HG03575 (cell line): ENCODE results near the gene PSMA3.
"Not testable (repeated sequence)": the region's sequence is repeated elsewhere in the genome, so short reads cannot be mapped to it uniquely, and the experiment has no call there.

ENCODE experiments used
- ATAC-seq: cut with Tn5 transposase; IDR thresholded peaks from one replicate; pipeline ENCODE4 v1.9.1; 2021; ENCODE audit not compliant: unreplicated experiment, insufficient number of reproducible peaks, low FRiP score; ENCODE audit errors: extremely low read depth

PSMA3 gene

GRCh38 chr14:58262005-58262404 is 17.4 kb downstream of the PSMA3 start:
- ATAC-seq: not testable (repeated sequence)

DNA sequence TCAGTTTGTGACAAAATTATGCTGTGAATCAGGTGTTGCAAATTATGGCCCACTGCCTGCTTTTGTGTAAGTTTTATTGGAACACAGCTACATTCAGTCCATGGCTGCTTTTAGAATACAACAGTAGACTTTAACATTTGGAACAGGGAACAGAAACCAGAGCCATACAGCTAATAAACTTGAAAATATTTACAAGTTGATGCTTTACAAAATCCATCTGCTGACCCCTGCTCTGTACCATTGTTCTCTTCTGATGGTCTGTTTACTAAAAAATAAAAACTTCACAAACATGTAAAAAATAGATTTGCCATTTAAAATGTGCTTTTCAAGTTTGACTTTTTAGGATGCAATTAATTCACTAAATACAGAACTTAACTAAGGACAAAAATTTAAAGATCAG is 20.8 kb downstream of the PSMA3 start:
- no peak for ATAC-seq

- ATAC-seq: no peak
Measured at GRCh38 chr14:58270628-58271027, 26.0 kb downstream of the PSMA3 start.

DNA sequence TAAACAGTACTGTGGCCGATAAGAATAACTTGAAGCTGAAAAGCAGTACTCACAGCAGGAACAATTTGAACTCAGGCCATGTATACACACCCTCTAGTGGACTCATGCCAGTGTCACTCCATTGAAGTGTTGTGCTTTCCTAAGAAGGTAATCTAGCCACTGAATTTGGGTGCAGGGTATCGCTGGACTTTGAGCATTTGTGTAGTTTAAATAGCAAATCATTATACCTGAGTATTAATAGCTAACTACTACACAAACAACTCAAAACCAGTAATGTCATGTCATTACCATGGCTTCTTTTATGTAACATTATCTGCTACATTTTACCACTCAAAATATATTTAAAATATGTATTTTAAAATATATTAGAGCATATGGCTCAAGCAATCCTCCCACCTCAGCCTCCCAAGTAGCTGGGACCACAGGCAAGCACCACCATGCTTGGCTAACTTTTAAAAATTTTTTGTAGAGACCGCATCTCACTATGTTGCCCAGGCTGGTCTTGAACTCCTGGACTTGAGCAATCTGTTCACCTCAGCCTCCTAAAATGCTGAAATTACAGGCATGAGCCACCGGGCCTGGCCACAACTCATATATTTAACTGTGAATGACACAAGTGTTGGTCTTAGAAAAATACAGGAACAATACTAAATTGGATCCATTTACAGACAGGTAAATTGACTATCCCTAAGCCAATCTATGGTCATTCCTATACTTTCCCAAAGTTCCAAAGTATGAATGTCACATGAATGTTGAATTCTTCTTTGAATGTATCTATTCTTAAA is 28.1 kb downstream of the PSMA3 start:
- no peak for ATAC-seq

DNA sequence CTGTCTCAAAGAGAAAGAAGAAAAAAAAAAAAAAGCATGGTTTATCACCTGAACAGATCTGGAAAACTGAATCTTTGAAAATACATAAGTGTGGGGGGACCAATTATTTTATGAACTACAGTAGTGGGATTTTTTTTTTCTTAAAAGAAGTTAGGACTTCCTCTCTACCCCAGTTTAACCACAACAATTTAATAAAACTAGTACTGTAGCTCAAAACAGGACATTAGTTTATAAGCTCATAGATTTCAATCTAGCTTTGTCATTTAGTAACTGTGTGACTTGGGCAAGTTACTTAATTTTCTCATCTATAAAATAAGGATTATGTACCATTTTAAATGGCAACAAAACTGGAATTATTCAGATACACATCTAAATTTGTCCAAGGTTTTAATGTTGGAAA is 30.2 kb downstream of the PSMA3 start:
- ATAC-seq: no peak

- ATAC-seq: no peak
Measured at GRCh38 chr14:58275527-58276190, 31.0 kb downstream of the PSMA3 start.

DNA sequence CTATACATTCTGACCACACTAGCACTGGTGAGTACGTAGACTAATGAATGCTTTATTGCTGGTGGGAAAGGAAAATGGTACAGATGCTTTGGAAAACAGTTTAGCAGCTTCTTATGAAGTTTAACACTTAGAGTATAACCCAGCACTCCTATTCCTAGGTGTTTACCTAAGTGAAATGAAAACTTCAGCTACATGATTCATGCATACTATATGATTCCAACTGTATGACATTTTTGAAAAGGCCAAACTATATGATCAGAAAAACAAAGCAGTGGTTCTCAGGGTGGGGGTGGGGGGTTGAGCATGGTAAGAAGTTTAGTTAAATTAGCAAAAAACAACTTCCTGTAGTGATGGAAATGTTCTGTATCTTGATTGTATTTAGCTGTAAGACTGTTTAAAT is 31.6 kb downstream of the PSMA3 start:
- no peak for ATAC-seq

- no peak for ATAC-seq
Measured at GRCh38 chr14:58278177-58278576, 33.5 kb downstream of the PSMA3 start.

DNA sequence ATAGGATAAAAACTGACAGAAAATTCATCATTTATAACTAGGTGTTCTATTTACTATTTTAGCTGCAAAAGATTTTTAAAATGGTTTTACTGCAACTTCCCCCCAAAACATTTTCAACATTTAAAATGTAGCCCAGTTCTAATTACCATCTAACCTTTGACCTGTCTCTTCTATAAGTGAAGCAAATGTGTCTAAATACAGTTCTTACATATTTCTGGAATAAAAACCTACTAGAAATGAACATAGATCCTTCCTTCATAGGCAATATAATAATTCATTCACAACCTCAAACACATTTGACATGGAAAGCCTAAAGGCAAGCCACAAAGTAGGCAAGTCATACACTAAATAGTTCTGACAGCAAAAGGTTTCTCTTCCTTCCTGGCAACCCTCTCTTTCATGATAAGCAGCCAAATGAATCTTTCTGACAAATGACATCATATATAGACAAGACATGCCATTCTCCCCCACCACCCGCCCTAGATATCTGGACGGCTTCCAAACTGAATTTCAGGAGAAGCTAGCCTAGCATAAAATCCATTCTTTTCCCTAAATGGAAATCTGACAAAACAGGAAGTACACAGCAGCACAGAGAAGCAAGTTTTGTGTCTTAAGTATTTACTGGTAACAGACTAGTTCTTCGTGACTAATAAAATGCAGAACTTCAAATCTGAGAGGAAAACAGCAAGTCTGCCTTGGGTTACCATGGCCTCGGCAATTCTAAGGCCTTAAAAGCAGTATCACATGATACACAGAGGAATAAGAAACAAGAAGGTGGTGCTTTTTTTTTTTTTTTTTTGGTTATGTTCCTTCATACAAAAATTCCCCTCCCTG is 36.5 kb downstream of the PSMA3 start:
- no peak for ATAC-seq

- ATAC-seq: no peak
Measured at GRCh38 chr14:58281969-58282368, 37.3 kb downstream of the PSMA3 start.

GRCh38 chr14:58282925-58283593 is 38.4 kb downstream of the PSMA3 start:
- ATAC-seq: no peak

DNA sequence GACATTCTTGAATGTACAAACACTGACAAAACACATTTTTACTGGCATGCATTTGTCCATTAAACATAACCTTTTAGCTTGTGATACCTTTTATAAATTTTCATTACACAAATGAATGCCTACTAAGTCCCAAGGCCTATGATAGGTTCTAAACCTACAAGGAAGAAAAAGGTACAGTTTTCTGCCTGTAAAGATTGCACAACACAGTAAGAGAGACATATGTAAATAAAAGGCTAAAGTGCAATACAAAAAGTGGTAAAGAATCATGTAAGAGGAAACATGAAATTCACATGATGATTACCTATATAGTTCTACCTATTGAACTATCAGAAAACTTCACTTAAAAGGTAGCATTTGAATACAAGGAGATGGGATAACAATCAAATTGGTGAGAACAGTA is 39.1 kb downstream of the PSMA3 start:
- no peak for ATAC-seq

GRCh38 chr14:58285132-58285531 is 40.5 kb downstream of the PSMA3 start:
- ATAC-seq: no peak

- ATAC-seq: no peak
Measured at GRCh38 chr14:58287607-58288042, 43.0 kb downstream of the PSMA3 start.

DNA sequence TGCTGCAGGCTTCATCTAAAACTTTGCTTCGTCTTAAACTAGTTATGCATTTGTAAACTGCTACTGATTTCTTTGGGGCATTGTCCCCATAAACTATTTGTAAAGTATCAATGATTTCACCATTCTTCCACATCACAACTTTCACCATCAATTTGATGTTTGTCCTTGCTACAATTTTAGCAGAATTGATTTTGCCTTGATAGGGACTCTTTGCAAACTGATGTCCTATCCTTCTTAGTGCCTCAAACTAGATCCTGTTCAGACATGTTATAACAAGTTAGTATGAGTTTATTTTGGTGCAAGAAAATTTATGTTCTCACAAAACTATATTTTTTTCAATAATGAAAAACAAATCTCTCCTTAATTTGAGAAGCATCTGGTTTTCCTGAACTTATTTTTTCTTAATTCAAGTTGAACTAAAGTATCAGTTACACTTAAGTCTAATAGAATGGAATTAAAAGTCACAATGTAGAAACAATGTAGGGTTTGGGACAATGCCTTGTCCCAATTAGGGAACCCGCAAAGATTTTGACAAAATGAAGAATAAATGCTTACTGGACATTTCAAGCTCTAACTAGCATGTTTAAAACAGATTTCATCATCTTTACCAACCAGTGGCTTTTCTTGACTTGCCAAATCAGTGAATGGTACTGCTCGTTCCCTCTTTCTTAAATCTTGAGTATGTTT is 43.6 kb downstream of the PSMA3 start:
- ATAC-seq: no peak

- ATAC-seq: no peak
Measured at GRCh38 chr14:58291646-58292045, 47.0 kb downstream of the PSMA3 start.

- no peak for ATAC-seq
Measured at GRCh38 chr14:58292187-58292586, 47.5 kb downstream of the PSMA3 start.

DNA sequence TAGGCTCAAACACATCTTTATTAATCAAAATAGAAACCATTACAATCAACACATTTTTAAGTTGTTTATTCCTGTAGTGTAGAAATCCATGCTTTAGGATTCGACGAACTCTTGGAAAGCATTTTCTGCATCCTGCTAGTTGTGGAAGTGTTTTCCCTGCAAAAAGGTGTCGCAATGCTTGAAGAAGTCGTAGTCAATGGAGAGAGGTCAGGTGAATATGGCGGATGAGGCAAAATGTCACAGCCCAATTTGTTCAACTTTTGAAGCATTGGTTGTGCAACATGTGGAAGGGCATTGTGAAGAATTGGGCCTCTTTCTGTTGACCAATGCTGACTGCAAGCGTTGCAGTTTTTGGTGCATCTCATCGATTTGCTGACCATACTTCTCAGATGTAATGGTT is 49.6 kb downstream of the PSMA3 start:
- no peak for ATAC-seq

- ATAC-seq: no peak
Measured at GRCh38 chr14:58296726-58297125, 52.1 kb downstream of the PSMA3 start.
